GM08714 (cell line): ENCODE data around the gene PDGFD.

Source experiments
- H3K4me3 ChIP-seq: fragments of 200-500 bp; sonication (Bioruptor generic); 2 replicates; pipeline ENCODE4 v1.5.1; 2014; ENCODE audit warnings: mild to moderate bottlenecking, low read length, inconsistent platforms
- ZNF274 ChIP-seq: IDR thresholded peaks from 2 replicates; pipeline ENCODE4 v1.6.1; 2012; ENCODE audit warnings: mild to moderate bottlenecking, low read depth, low read length

The PDGFD gene

DNA sequence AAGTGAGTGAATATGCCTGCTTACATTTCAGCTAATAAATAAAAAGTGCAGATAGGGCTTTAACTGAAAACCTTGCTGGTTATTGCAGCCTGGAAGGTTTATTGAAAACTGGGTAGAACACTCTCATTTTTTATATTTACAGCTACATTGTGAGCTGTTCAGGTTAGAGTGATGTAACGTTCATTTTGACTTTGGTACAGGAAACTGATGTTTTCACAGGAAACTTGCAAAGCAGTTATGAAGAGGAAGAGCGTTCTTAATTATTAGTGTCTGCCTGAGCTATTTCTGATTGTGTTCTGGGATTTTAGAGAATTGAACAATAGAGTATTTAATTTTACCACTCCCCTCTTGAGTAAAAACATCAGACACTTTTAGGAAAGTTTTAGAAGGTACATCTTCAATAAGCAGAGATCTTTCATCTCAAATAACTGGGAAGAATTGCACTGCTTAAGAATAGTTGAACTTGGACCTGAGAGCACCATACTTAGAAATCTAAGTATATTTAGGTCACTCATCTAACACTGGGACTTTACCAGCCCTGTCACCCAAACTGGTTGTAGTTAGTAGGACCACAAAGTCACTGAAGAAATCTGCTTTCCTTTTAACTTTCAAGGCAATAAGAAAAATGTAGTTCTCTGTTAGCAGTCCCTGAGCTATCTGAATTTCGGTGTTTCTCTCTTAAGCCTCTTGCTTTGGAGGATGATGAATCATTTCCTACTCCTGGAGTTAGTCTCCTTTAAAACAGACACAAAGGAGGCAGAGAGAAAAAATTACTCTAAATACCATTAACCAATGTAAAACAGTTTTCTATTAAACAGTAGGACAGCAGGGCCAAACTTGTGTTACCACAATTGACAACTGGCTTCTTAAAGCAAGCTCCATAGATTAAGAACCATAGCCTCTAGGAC lies 256.1 kb downstream of the PDGFD start:
- TF ChIP-seq ZNF274 = no peak
- H3K4me3 ChIP-seq = no peak overlapping the region

DNA sequence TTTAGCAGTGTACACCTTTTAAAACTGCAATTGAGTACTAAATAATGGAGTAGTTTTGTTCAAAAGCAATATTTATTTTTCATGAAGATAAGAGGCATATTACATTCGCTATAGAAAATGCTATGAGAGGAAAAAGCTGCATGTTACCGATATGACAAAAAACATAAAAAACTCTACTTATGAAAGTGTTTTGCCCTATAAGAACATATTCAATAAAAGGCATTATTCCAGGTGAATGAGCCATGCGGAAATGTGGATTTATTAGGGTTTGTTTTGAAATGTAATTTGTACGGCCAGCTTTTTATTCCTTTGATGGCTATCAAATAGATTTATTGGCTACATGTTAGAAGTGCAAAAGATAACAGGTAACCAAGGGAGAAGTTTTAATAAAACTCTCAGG lies 256.8 kb downstream of the PDGFD start:
- no peak for TF ChIP-seq ZNF274
- no peak overlapping the region for H3K4me3 ChIP-seq

DNA sequence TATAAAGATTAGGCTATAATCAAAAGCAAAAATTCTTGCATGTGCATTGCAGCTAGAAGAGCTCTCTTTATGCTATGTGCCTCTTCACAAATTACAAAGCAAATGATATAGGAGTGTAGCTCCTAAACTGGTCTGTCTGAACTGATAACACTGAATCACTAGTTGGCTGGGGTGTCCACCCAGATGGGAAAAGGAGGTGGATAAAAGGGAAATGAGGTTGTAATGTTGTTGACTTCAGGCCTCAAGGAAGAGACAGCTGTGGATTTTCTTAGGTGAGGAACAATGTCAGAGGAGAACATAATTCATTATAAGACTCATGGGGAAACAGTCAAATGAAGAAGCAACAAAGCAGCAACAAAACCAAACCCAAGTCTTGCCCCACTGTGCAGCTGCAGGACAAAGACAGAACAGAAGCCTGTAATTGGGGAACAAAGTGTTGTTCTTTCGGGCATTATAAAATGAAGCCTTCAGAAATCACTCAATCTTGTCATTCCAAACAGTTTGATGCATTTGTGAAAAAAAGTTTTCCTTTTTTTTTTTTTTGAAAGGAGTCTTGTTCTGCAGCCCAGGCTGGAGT lies 257.6 kb downstream of the PDGFD start:
- H3K4me3 ChIP-seq = no peak overlapping the region
- no peak for TF ChIP-seq ZNF274

GRCh38 chr11:103904324-103904667 lies 259.7 kb downstream of the PDGFD start:
- TF ChIP-seq ZNF274 = no peak
- peak overlapping the region; percentile 79; the same call in 1 of the 2 replicates for H3K4me3 ChIP-seq

- TF ChIP-seq ZNF274 = no peak
Observed at GRCh38 chr11:103903621-103904323, 260.2 kb downstream of the PDGFD start.

GRCh38 chr11:103902994-103903393 lies 261.0 kb downstream of the PDGFD start:
- no peak for TF ChIP-seq ZNF274
- no peak overlapping the region for H3K4me3 ChIP-seq

More at GRCh38 chr11:103903621-103904323, 260.2 kb downstream of the PDGFD start:
- H3K4me3 ChIP-seq = peak overlapping the region; percentile 79

- H3K4me3 ChIP-seq = no peak overlapping the region
- no peak for TF ChIP-seq ZNF274
Observed at GRCh38 chr11:103901656-103902055, 262.3 kb downstream of the PDGFD start.

GRCh38 chr11:103898577-103899336 lies 265.2 kb downstream of the PDGFD start:
- peak overlapping the region; percentile 55; the same call in 1 of the 2 replicates for H3K4me3 ChIP-seq
- no peak for TF ChIP-seq ZNF274

DNA sequence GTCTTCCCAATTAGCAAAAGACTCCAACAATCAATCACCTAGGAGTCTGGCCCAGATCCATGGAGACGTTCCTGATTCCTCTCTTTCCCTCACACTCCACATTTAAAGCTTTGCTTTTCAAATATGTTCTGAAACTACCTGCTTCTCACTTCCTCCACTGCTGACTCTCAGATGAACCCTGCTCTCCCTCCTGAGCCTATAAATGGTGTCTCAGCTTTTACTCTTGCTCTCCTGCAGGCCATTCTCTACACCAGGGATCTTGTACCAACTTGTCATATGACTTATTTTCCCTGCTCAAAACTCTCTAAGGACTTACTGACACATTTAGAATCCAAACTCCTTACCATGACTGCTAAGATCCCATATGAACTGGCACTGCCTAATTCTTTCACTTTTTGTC lies 265.9 kb downstream of the PDGFD start:
- H3K4me3 ChIP-seq = peak overlapping the region; percentile 55; the same call in 1 of the 2 replicates

DNA sequence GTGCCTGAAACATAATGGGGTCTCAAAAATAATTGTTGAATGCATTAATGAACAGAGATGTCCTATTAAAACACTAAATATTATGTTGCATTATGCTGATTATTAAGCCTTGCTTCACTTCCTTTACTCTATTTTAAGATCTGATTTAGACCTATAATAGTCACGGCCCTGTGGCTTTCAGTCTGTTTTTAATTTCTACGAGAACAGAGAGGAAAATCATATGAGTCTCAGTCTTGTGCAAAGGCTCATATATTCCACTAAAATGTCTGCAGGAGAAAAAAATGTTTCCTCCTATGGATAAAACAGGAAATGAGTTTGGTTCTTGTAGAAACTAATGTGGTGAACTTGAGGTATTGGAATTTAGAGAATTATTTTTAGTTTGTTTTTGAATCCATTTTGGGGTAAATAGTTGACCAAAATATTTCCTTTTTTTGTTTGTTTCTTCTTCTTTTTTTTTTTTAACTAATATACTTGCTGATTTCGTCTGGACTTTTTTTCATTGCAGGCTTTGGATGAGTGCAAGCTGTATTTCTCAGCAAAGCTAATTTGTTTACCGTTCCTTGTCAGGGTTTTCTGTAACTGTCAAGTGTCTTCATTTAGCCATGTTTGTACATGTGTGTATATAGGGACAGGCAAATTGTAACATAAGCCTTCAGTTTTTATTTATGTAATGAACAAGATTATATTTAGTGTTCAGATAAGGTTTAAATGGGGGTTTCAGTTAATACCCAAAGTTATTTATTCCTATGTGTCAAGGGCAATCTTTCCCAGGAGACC lies 266.6 kb downstream of the PDGFD start:
- H3K4me3 ChIP-seq = no peak overlapping the region

More for the DNA sequence above, 265.9 kb downstream of the PDGFD start:
- TF ChIP-seq ZNF274 = no peak

GRCh38 chr11:103895106-103895505 lies 268.8 kb downstream of the PDGFD start:
- no peak overlapping the region for H3K4me3 ChIP-seq
- TF ChIP-seq ZNF274 = no peak

More for the DNA sequence above, 266.6 kb downstream of the PDGFD start:
- no peak for TF ChIP-seq ZNF274

DNA sequence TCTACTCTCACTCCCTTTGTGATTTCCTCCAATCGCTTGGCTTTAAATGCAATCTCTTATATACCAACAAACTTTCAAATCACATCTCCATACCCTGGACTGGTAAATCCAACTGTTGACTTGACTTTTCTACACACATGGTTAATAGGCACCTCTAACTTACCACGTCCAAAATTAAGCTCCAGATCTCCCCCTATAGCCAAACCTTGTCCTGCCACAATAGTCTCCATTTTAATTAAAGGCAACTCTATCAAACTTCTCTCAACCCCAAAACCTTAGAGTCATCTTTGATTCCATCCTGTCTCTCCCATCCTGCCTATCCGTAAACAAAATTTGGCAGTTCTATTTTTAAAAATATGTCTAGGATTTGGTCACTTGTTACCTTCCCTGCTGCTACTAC lies 269.3 kb downstream of the PDGFD start:
- no peak overlapping the region for H3K4me3 ChIP-seq
- TF ChIP-seq ZNF274 = no peak

GRCh38 chr11:103894034-103894433 lies 269.9 kb downstream of the PDGFD start:
- no peak overlapping the region for H3K4me3 ChIP-seq
- no peak for TF ChIP-seq ZNF274
